ENCODE measurements around the gene IL20RA.
A peak's percentile ranks its signal among the peaks of the same experiment; 100 is the strongest.
"Not testable (repeated sequence)": the region's sequence is repeated elsewhere in the genome, so short reads cannot be mapped to it uniquely, and the experiment has no call there.

The IL20RA gene

GRCh38 chr6:136969930-136970329 lies 74.8 kb downstream of the IL20RA start:
- no peak for DNase-seq (ENCODE audit: low read depth)

- no peak for DNase-seq (ENCODE audit: low read depth)
These were observed 75.3 kb downstream of the IL20RA start for GRCh38 chr6:136969433-136969832.

- no peak for DNase-seq (ENCODE audit: low read depth)
These were observed 75.9 kb downstream of the IL20RA start for GRCh38 chr6:136968837-136969236.

- DNase-seq (ENCODE audit: low read depth) = peak; percentile 51
These were observed 76.7 kb downstream of the IL20RA start for GRCh38 chr6:136967876-136968752.

- DNase-seq (ENCODE audit: low read depth) = no peak
These were observed 80.4 kb downstream of the IL20RA start for GRCh38 chr6:136964398-136964797.

GRCh38 chr6:136963259-136963658 lies 81.5 kb downstream of the IL20RA start:
- no peak for DNase-seq (ENCODE audit: low read depth)

GRCh38 chr6:136962661-136963060 lies 82.1 kb downstream of the IL20RA start:
- DNase-seq (ENCODE audit: low read depth) = no peak

GRCh38 chr6:136961848-136962247 lies 82.9 kb downstream of the IL20RA start:
- DNase-seq (ENCODE audit: low read depth) = no peak

- DNase-seq (ENCODE audit: low read depth) = no peak
These were observed 84.0 kb downstream of the IL20RA start for GRCh38 chr6:136960781-136961180.

- DNase-seq (ENCODE audit: low read depth) = not testable (repeated sequence)
These were observed 84.8 kb downstream of the IL20RA start for GRCh38 chr6:136959935-136960334.

GRCh38 chr6:136959471-136959891 lies 85.3 kb downstream of the IL20RA start:
- no peak for DNase-seq (ENCODE audit: low read depth)

GRCh38 chr6:136958168-136958567 lies 86.6 kb downstream of the IL20RA start:
- DNase-seq (ENCODE audit: low read depth) = no peak

- DNase-seq (ENCODE audit: low read depth) = no peak
These were observed 87.9 kb downstream of the IL20RA start for GRCh38 chr6:136956590-136957544.

GRCh38 chr6:136955123-136955522 lies 89.6 kb downstream of the IL20RA start:
- DNase-seq (ENCODE audit: low read depth) = no peak

GRCh38 chr6:136952714-136953260 lies 92.0 kb downstream of the IL20RA start:
- no peak for DNase-seq (ENCODE audit: low read depth)

- DNase-seq (ENCODE audit: low read depth) = no peak
These were observed 94.2 kb downstream of the IL20RA start for GRCh38 chr6:136950436-136951126.

All from HS-27A (cell line).